Measurements from ENCODE around the gene PAQR3. TPM values are rescaled to one million over a fixed set of nuclear protein-coding genes. Genes with fewer than 3 reads are reported as not detected.
A peak's percentile ranks its signal among the peaks of the same experiment; 100 is the strongest.

Gene PAQR3, protein sequence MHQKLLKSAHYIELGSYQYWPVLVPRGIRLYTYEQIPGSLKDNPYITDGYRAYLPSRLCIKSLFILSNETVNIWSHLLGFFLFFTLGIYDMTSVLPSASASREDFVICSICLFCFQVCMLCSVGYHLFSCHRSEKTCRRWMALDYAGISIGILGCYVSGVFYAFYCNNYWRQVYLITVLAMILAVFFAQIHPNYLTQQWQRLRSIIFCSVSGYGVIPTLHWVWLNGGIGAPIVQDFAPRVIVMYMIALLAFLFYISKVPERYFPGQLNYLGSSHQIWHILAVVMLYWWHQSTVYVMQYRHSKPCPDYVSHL
- total RNA-seq (2013): 3.9 TPM
- polyA plus RNA-seq (1 to 10 TPM; 2.7 to 5.6 (median 5.2) TPM), polyA minus RNA-seq (3.0 and 3.3 TPM in 2 replicates), total RNA-seq (3.7 to 24.4 (median 16.5) reads per million in 11 experiments)

DNA sequence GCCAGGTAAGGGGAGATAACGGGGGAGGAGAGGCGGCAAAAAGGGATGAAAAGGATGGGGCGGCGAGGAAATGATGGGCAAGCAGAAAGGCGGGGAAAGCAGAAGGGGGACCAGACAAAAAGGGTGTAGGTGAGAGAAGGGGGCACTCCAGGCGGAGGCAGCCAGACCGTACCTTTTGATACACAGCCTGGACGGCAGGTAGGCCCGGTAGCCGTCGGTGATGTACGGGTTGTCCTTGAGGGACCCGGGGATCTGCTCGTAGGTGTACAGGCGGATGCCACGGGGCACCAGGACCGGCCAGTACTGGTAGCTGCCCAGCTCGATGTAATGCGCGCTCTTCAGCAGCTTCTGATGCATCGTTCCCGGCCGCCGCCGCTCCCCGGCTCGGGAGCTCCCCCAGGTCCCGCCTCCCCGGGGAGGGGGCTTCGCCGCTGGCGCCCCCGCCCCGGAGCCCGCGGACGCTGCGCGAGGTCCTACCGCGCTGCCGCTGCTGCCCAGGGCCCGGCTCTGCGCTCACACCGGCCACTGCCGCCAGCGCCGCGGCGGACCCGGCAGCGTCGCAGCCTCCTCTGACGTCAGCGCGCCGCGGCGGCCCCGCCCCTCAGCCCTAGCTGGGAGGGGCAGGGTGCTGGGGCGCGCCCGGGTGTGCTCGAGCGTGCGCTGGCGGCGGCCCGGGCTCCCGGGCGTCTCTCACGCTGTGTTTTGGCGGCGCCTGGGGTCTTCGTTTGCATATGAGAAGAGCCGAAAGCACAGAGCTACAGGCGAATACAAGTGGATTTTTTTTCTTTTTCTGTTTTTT is at the start of gene PAQR3:
Gene PAQR3 (minus strand): TSS at position 571 of the 799 bp plus-strand sequence. CDS start 214 bp downstream, at position 357.
- peak within 1 kb of the TSS; percentile 53 to 69 for H3K27ac ChIP-seq (ENCODE audit: low read depth in 1 of 2, low read length in 2 of 2)
- H3K79me2 ChIP-seq (ENCODE audit: insufficient read depth, low read length): no peaks in the 10 kb centered on the region
- TF ChIP-seq, protein P1, sequence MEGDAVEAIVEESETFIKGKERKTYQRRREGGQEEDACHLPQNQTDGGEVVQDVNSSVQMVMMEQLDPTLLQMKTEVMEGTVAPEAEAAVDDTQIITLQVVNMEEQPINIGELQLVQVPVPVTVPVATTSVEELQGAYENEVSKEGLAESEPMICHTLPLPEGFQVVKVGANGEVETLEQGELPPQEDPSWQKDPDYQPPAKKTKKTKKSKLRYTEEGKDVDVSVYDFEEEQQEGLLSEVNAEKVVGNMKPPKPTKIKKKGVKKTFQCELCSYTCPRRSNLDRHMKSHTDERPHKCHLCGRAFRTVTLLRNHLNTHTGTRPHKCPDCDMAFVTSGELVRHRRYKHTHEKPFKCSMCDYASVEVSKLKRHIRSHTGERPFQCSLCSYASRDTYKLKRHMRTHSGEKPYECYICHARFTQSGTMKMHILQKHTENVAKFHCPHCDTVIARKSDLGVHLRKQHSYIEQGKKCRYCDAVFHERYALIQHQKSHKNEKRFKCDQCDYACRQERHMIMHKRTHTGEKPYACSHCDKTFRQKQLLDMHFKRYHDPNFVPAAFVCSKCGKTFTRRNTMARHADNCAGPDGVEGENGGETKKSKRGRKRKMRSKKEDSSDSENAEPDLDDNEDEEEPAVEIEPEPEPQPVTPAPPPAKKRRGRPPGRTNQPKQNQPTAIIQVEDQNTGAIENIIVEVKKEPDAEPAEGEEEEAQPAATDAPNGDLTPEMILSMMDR (IDR thresholded peaks at IDR 0.05): no peak
- H3K27ac Mint-ChIP-seq: peak within 1 kb of the TSS; percentile 78 to 92 (median 82)
- H3K9ac ChIP-seq (ENCODE audit: insufficient read depth, low read length, poor library complexity, severe bottlenecking): peak within 1 kb of the TSS; percentile 74
- H2AFZ ChIP-seq (ENCODE audit: insufficient read depth, low read depth, low read length, poor library complexity, severe bottlenecking): peak within 1 kb of the TSS; percentile 96
- intact Hi-C loops (cut with micrococcal nuclease): no loop called here
- peaks cover 0 to 4% (median 0%) of the 10 kb centered on the region in 7 donors for H3K9me3 Mint-ChIP-seq
- H3K27me3 Mint-ChIP-seq (ENCODE audit: low read depth in 3 of 3): peaks cover 0 to 5% (median 2%) of the 10 kb centered on the region in 3 donors
- no peaks in the 10 kb centered on the region for H4K20me1 ChIP-seq (ENCODE audit: insufficient read depth, low read length)
- DNase-seq: peak; percentile 76 to 84 (median 81)
- H3K36me3 ChIP-seq (replicated peaks in 1 of 2; ENCODE audit: control insufficient read depth in 1 of 2, insufficient read depth in 2 of 2, low read length in 2 of 2): no peaks in the 10 kb centered on the region
- H3K4me3 ChIP-seq (replicated peaks in 1 of 3; ENCODE audit: low read depth in 2 of 3, low read length in 3 of 3): peak within 1 kb of the TSS; percentile 80 to 100 (median 82)
- H3K36me3 Mint-ChIP-seq: peaks cover 3 to 4% of the 10 kb centered on the region in 2 donors
- peaks cover 36 to 44% of the 10 kb centered on the region in 2 donors for H3K4me1 ChIP-seq (ENCODE audit: control insufficient read depth in 1 of 2, insufficient read depth in 2 of 2, low read length in 2 of 2)
- WGBS (ENCODE audit: insufficient coverage): under 1% methylated on average over 77 of the region's 77 CpGs
- H3K4me1 Mint-ChIP-seq: peaks cover 38% of the 10 kb centered on the region
- no peaks in the 10 kb centered on the region for H3K9me3 ChIP-seq (replicated peaks in 1 of 2; ENCODE audit: control insufficient read depth in 1 of 2, insufficient read depth in 1 of 2, low read length in 2 of 2)
- peak within 1 kb of the TSS; percentile 95 to 96 for H3K4me3 Mint-ChIP-seq
- peak within 1 kb of the TSS; percentile 86 for H3K4me2 ChIP-seq (replicated peaks; ENCODE audit: extremely low read depth, low read length, poor library complexity, severe bottlenecking)
- H3K27me3 ChIP-seq (ENCODE audit: control insufficient read depth in 2 of 2, insufficient read depth in 2 of 2, low read length in 2 of 2): no peaks in the 10 kb centered on the region

DNA sequence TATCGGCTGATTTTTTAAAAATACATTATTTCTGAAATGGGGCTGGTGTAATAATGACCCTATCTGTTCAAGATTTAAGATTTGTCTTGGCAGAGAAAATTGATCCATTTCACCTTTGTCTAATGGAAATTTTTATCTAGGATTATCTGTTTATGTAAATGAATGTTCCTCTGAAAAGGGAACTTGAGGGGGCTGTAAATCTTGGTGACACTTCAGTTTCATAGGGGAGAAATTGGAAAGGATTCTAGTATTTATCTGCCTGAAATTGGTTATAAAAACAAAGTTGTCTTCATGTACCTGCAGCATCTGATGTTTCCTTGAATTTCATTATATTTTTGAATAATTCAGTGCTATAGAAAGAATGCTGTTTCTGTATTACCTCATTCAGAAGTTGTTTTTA is 48.4 kb upstream of the PAQR3 start:
- Mint-ChIP-seq H3K36me3 (no peaks in the 10 kb centered on the region), H3K27ac (no peak overlapping the region)
- intact Hi-C loops (cut with micrococcal nuclease): no loop called here

More for the DNA sequence above, 48.4 kb upstream of the PAQR3 start:
- H3K27me3 ChIP-seq (ENCODE audit: control insufficient read depth in 2 of 2, insufficient read depth in 2 of 2, low read length in 2 of 2): no peaks in the 10 kb centered on the region
- peaks cover 0 to under 1% (median 0%) of the 10 kb centered on the region in 7 donors for H3K9me3 Mint-ChIP-seq
- no peaks in the 10 kb centered on the region for H3K4me1 ChIP-seq (ENCODE audit: control insufficient read depth in 1 of 2, insufficient read depth in 2 of 2, low read length in 2 of 2)
- no peaks in the 10 kb centered on the region for H3K4me1 Mint-ChIP-seq
- no peak overlapping the region for H3K4me2 ChIP-seq (replicated peaks; ENCODE audit: extremely low read depth, low read length, poor library complexity, severe bottlenecking)
- no peaks in the 10 kb centered on the region for H3K9me3 ChIP-seq (replicated peaks in 1 of 2; ENCODE audit: control insufficient read depth in 1 of 2, insufficient read depth in 1 of 2, low read length in 2 of 2)
- no peak overlapping the region for H2AFZ ChIP-seq (ENCODE audit: insufficient read depth, low read depth, low read length, poor library complexity, severe bottlenecking)
- H3K79me2 ChIP-seq (ENCODE audit: insufficient read depth, low read length): no peaks in the 10 kb centered on the region
- no peak for DNase-seq
- no peak overlapping the region for H3K9ac ChIP-seq (ENCODE audit: insufficient read depth, low read length, poor library complexity, severe bottlenecking)
- TF ChIP-seq, protein P1 (IDR thresholded peaks at IDR 0.05): no peak
- no peak overlapping the region for H3K4me3 ChIP-seq (replicated peaks in 1 of 3; ENCODE audit: low read depth in 2 of 3, low read length in 3 of 3)
- no peak overlapping the region for H3K4me3 Mint-ChIP-seq
- no peaks in the 10 kb centered on the region for H3K36me3 ChIP-seq (replicated peaks in 1 of 2; ENCODE audit: control insufficient read depth in 1 of 2, insufficient read depth in 2 of 2, low read length in 2 of 2)
- H3K27ac ChIP-seq (ENCODE audit: low read depth in 1 of 2, low read length in 2 of 2): no peak overlapping the region
- H4K20me1 ChIP-seq (ENCODE audit: insufficient read depth, low read length): no peaks in the 10 kb centered on the region
- no peaks in the 10 kb centered on the region for H3K27me3 Mint-ChIP-seq (ENCODE audit: low read depth in 3 of 3)
- no CpG with 5 or more reads among the region's 1 CpG for WGBS (ENCODE audit: insufficient coverage)
